GM12801 (cell line): ENCODE results near the gene MATK.

Source experiments
- CTCF ChIP-seq: IDR thresholded peaks from one replicate; pipeline ENCODE4 v1.5.1; 2011; ENCODE audit warnings: control low read depth; ENCODE audit not compliant: insufficient read length; ENCODE audit errors: extremely low read depth

The MATK gene

GRCh38 chr19:3771000-3771905, 14.9 kb downstream of the MATK start:
- no peak for TF ChIP-seq CTCF

- TF ChIP-seq CTCF: no peak
Measured at GRCh38 chr19:3770136-3770999, 15.8 kb downstream of the MATK start.

- no peak for TF ChIP-seq CTCF
Measured at GRCh38 chr19:3769494-3769893, 16.7 kb downstream of the MATK start.

- TF ChIP-seq CTCF: no peak
Measured at GRCh38 chr19:3768748-3769099, 17.5 kb downstream of the MATK start.

GRCh38 chr19:3768015-3768747, 18.0 kb downstream of the MATK start:
- no peak for TF ChIP-seq CTCF

GRCh38 chr19:3767050-3767449, 19.1 kb downstream of the MATK start:
- TF ChIP-seq CTCF: no peak

GRCh38 chr19:3766520-3766919, 19.7 kb downstream of the MATK start:
- TF ChIP-seq CTCF: no peak
